PC-3 (cell line): ENCODE results near the gene NUBPL. TPM values are rescaled to one million over a fixed set of nuclear protein-coding genes. Genes with fewer than 3 reads are reported as not detected.
A peak's percentile ranks its signal among the peaks of the same experiment; 100 is the strongest.

Experiments used
- ATAC-seq: fragments of 200-7000 bp; cut with Tn5 transposase; 2 replicates; pipeline ENCODE4 v1.9.1; 2020; ENCODE audit warnings: mild to moderate bottlenecking, moderate library complexity
- BruUV-seq: library from RNA; stranded (reverse); fragments of 400-500 nt; replicated peaks from 2 replicates; lab custom pipeline; 2021; lab: Mats Ljungman, UMichigan
- CTCF ChIA-PET: fragments of 300-600 bp; sonication (Branson Sonifier 250); formaldehyde crosslinking; loops from one replicate; lab custom pipeline; 2022; ENCODE audit warnings: antibody characterized with exemption; lab: Charles Lee
- POLR2A ChIA-PET: fragments of 300-600 bp; sonication (Branson Sonifier 250); formaldehyde crosslinking; loops from one replicate; lab custom pipeline; 2022; ENCODE audit warnings: antibody characterized with exemption; ENCODE audit not compliant: unreplicated experiment; lab: Charles Lee
- DNase-seq: peaks from one replicate; pipeline ENCODE4 v3.0.0-alpha.2; 2015
- H2AFZ ChIP-seq: fragments of 300-600 bp; sonication (generic); 2 replicates; pipeline ENCODE4 v1.6.0; 2016; ENCODE audit warnings: antibody characterized with exemption, low read length
- H3F3A ChIP-seq: fragments of 300-600 bp; sonication (generic); one replicate; pipeline ENCODE4 v1.6.0; 2017; ENCODE audit warnings: antibody characterized with exemption, low read length, control low read depth, mild to moderate bottlenecking; ENCODE audit not compliant: unreplicated experiment
- H3K27ac ChIP-seq: fragments of 300-600 bp; sonication (generic); 2 replicates; pipeline ENCODE4 v1.5.1; 2016; ENCODE audit warnings: mild to moderate bottlenecking, low read length
- H3K27me3 ChIP-seq: fragments of 300-600 bp; sonication (generic); 2 replicates; pipeline ENCODE4 v1.6.1; 2016; ENCODE audit warnings: low read length, mixed read lengths
- H3K36me3 ChIP-seq: fragments of 300-600 bp; sonication (generic); 2 replicates; pipeline ENCODE4 v1.6.1; 2016; ENCODE audit warnings: low read depth, mixed run types, low read length, mixed read lengths
- H3K4me1 ChIP-seq: fragments of 300-600 bp; sonication (generic); 2 replicates; pipeline ENCODE4 v1.5.1; 2016; ENCODE audit warnings: low read length; ENCODE audit not compliant: insufficient read depth
- H3K4me2 ChIP-seq: fragments of 300-600 bp; sonication (generic); 2 replicates; pipeline ENCODE4 v1.6.0; 2016; ENCODE audit warnings: low read length
- H3K4me3 ChIP-seq: fragments of 300-600 bp; sonication (generic); 2 replicates; pipeline ENCODE4 v1.5.1; 2016; ENCODE audit warnings: mild to moderate bottlenecking, low read length, mixed read lengths
- H3K79me2 ChIP-seq: fragments of 300-600 bp; sonication (generic); 2 replicates; pipeline ENCODE4 v1.6.1; 2017; ENCODE audit warnings: low read length, mixed read lengths
- H3K9ac ChIP-seq: fragments of 300-600 bp; sonication (generic); 2 replicates; pipeline ENCODE4 v1.6.0; 2016; ENCODE audit warnings: mild to moderate bottlenecking, low read length
- H3K9me2 ChIP-seq: fragments of 300-600 bp; sonication (generic); replicated peaks from 2 replicates; pipeline ENCODE4 v1.6.1; 2016; ENCODE audit warnings: mixed run types, low read length, mixed read lengths
- H3K9me3 ChIP-seq: fragments of 300-600 bp; sonication (generic); 2 replicates; pipeline ENCODE4 v1.6.1; 2016; ENCODE audit warnings: low read length, mixed read lengths
- H4K20me1 ChIP-seq: fragments of 300-600 bp; sonication (generic); 2 replicates; pipeline ENCODE4 v1.6.1; 2016; ENCODE audit warnings: low read length, mixed read lengths
- EZH2 ChIP-seq: fragments of 300-600 bp; sonication (generic); IDR thresholded peaks from one replicate; pipeline ENCODE4 v1.6.1; 2017; ENCODE audit warnings: antibody characterized with exemption, mild to moderate bottlenecking, low read length; ENCODE audit not compliant: unreplicated experiment
- EZH2phosphoT487 ChIP-seq: fragments of 300-600 bp; sonication (generic); IDR thresholded peaks from 2 replicates; pipeline ENCODE4 v1.6.1; 2018; ENCODE audit warnings: mild to moderate bottlenecking, antibody characterized with exemption, low read length, borderline replicate concordance
- intact Hi-C: fragments of 100-400 bp; cut with micrococcal nuclease; formaldehyde crosslinking; loops from 2 replicates; pipeline ENCODE4 v1.9.0; 2023
- total RNA-seq: library from RNA; depleted of rRNA; stranded (reverse); fragments of >200 nt; gene quantifications from 2 replicates; pipeline ENCODE4 v1.2.3, GENCODE V29; 2014
- TF ChIP-seq, protein P1 (sequence below): fragments of 300-600 bp; sonication (generic); conservative IDR thresholded peaks from 2 replicates; pipeline ENCODE4 v1.5.1; 2017; ENCODE audit warnings: antibody characterized with exemption, low read depth, mild to moderate bottlenecking, low read length

NUBPL gene
- total RNA-seq, 1 experiment from 2014 or later, result 14.9 TPM

DNA sequence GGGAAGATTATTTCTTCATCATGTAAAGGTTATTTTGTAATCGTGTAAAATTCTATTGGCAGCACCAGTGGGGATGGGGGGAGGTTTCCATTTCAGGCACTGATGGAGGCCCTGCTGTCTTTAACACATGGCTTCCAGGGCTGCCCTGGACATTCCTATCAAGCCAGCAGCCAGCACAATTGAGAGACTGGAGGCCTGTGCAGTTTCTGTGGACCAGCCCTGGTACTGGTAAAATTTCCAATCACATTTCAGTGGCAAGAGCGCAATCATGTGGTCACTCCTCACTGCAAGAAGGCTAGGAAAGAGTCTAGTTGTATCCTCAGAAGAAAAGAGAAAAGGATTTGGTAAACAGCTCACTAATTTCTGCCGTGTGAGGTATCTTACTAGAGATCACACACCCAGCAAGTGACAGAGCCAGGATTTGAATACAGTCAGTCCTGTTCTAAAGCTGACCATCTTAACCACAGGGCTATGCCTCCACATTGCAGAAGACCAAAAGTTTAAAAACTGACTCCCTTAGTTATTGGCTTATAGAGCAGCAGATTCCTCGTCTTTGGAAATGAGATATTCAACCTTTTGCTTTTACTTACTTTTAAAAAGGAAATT, 336.5 kb downstream of the NUBPL start:
- CTCF ChIA-PET, result interaction anchor here (0.6 kb wide), 1 partner anchor 302 kb away, joined by 3 read pairs; no protein-coding TSS in a partner anchor

DNA sequence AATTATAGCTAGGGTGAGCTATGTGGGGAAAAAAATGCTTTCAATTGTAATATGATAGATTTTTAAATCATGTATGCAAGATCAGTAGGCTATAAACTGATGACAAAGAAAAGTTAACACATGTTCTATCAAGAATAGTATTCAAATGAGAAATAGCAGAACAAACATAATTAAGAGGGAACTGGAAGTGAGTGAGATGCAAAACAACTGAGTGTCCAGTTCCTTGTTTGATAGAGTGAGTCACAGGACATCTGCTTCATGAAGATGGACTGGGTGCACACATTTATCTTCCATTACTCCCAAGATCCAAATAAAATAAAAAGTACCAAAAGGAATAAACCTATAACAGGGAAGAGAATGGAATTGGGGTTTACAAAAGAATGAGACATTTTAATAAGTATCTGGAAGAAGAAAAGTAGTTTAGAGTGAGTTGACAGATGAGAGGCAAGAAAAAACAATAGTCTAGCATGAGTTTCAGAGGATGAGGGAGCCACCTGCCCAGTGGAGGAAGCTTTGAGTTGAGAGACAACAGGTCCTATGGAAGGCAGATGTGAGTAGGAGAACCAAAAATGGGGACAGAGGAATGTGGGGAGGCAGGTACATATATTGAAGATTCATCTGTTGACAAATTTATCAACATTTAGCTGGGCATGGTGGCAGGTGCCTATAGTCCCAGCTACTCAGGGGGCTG, 337.8 kb downstream of the NUBPL start:
- H3K27me3 ChIP-seq, result no peaks in the 10 kb centered on the region
- no peaks in the 10 kb centered on the region for H4K20me1 ChIP-seq
- no peaks in the 10 kb centered on the region for H3K36me3 ChIP-seq
- ChIA-PET POLR2A (no interaction called here), CTCF (no interaction called here)
- H3F3A ChIP-seq, result no peaks in the 10 kb centered on the region
- H3K9ac ChIP-seq, result no peak overlapping the region
- H3K4me2 ChIP-seq, result no peak overlapping the region
- no peak overlapping the region for H3K4me3 ChIP-seq
- ATAC-seq (peak; percentile 39), DNase-seq (peak; percentile 21)
- no peaks in the 10 kb centered on the region for H3K9me2 ChIP-seq
- no peaks in the 10 kb centered on the region for H3K79me2 ChIP-seq
- BruUV-seq, result no TSS peak
- no peak overlapping the region for H3K27ac ChIP-seq
- no peak overlapping the region for H2AFZ ChIP-seq
- no peak for TF ChIP-seq EZH2
- TF ChIP-seq, protein P1, sequence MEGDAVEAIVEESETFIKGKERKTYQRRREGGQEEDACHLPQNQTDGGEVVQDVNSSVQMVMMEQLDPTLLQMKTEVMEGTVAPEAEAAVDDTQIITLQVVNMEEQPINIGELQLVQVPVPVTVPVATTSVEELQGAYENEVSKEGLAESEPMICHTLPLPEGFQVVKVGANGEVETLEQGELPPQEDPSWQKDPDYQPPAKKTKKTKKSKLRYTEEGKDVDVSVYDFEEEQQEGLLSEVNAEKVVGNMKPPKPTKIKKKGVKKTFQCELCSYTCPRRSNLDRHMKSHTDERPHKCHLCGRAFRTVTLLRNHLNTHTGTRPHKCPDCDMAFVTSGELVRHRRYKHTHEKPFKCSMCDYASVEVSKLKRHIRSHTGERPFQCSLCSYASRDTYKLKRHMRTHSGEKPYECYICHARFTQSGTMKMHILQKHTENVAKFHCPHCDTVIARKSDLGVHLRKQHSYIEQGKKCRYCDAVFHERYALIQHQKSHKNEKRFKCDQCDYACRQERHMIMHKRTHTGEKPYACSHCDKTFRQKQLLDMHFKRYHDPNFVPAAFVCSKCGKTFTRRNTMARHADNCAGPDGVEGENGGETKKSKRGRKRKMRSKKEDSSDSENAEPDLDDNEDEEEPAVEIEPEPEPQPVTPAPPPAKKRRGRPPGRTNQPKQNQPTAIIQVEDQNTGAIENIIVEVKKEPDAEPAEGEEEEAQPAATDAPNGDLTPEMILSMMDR, result no peak
- TF ChIP-seq EZH2phosphoT487, result no peak
- intact Hi-C loops, result loop anchor here (10.0 kb wide), 1 partner anchor 224 kb away; no protein-coding TSS in a partner anchor
- H3K9me3 ChIP-seq, result no peaks in the 10 kb centered on the region
- H3K4me1 ChIP-seq, result peaks cover 41% of the 10 kb centered on the region

More for the DNA sequence above, 336.5 kb downstream of the NUBPL start:
- no peak for DNase-seq
- Histone ChIP-seq H4K20me1 (no peaks in the 10 kb centered on the region), H3K9me3 (no peaks in the 10 kb centered on the region), H3K36me3 (no peaks in the 10 kb centered on the region), H2AFZ (no peak overlapping the region), H3K27ac (no peak overlapping the region), H3K4me3 (no peak overlapping the region), H3K4me1 (peaks cover 47% of the 10 kb centered on the region), H3K4me2 (no peak overlapping the region), H3F3A (no peaks in the 10 kb centered on the region), H3K9ac (no peak overlapping the region), H3K9me2 (no peaks in the 10 kb centered on the region), H3K27me3 (no peaks in the 10 kb centered on the region), H3K79me2 (no peaks in the 10 kb centered on the region)
- POLR2A ChIA-PET, result no interaction called here
- TF ChIP-seq, protein P1, result no peak
- TF ChIP-seq EZH2, result no peak
- no peak for TF ChIP-seq EZH2phosphoT487
- BruUV-seq, result no TSS peak
- intact Hi-C loops, result loop anchor here (10.0 kb wide), 1 partner anchor 223 kb away; no protein-coding TSS in a partner anchor
- no peak for ATAC-seq

DNA sequence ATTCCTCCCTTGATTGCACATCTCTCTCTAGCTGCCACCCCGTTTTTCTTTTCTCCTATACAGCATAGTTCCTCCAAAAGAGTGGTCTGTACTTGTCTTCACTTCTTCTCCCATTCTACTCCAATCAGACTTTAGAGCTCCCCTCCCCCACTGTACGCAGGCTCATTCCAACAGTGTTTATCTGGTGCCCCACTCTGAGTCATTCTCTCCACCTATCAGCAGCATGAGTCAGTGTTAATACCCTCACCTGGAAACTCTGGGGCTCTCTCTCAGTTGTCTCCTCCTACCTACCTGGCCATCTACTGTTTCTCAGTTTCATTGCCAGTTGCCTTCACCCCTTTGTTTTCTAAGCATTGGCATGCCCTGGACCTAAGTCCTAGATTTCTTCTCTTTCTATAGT, 340.8 kb downstream of the NUBPL start:
- Histone ChIP-seq H3F3A (no peaks in the 10 kb centered on the region), H2AFZ (no peak overlapping the region), H3K9me2 (no peaks in the 10 kb centered on the region), H3K27me3 (no peaks in the 10 kb centered on the region), H3K79me2 (no peaks in the 10 kb centered on the region), H3K4me2 (peak overlapping the region; percentile 38), H3K9ac (no peak overlapping the region), H3K4me1 (peaks cover 20% of the 10 kb centered on the region), H4K20me1 (no peaks in the 10 kb centered on the region), H3K4me3 (no peak overlapping the region), H3K27ac (no peak overlapping the region), H3K9me3 (no peaks in the 10 kb centered on the region), H3K36me3 (no peaks in the 10 kb centered on the region)
- no peak for TF ChIP-seq EZH2
- TF ChIP-seq EZH2phosphoT487, result no peak
- TF ChIP-seq, protein P1, result no peak
- ChIA-PET POLR2A (no interaction called here), CTCF (no interaction called here)
- no TSS peak for BruUV-seq
- peak; percentile 78 for DNase-seq
- peak; percentile 74 for ATAC-seq
- intact Hi-C loops, result no loop called here
